Testis (tissue), 3 donors: ENCODE data around the gene GTSE1. TPM values are rescaled to one million over a fixed set of nuclear protein-coding genes. Genes with fewer than 3 reads are reported as not detected.

Source experiments
- DNase-seq: peaks from one replicate; pipeline ENCODE4 v3.0.0-alpha.2; 2019
- H3K27ac ChIP-seq, 2 donors: fragments of 200-600 bp; sonication (generic); one replicate each; pipeline ENCODE4 v1.5.1; 2019
- H3K27me3 ChIP-seq: fragments of 200-600 bp; sonication (generic); one replicate; pipeline ENCODE4 v1.5.1; 2019
- H3K36me3 ChIP-seq: fragments of 200-600 bp; sonication (generic); one replicate; pipeline ENCODE4 v1.5.1; 2017; ENCODE audit warnings: low read depth; ENCODE audit errors: missing control alignments
- H3K4me1 ChIP-seq: fragments of 200-600 bp; sonication (generic); one replicate; pipeline ENCODE4 v1.5.1; 2019
- H3K4me3 ChIP-seq, 2 donors: fragments of 200-600 bp; sonication (generic); one replicate each; pipeline ENCODE4 v1.5.1; 2017 to 2019
- H3K9me3 ChIP-seq: fragments of 200-600 bp; sonication (generic); one replicate; pipeline ENCODE4 v1.5.1; 2017
- POLR2A ChIP-seq: fragments of 450-650 bp; IDR thresholded peaks from one replicate; pipeline ENCODE4 v1.6.1; 2017; ENCODE audit warnings: antibody characterized with exemption, mild to moderate bottlenecking, moderate library complexity
- WGBS, 2 donors: methylation state at CpG; one replicate each; pipeline ENCODE4 v1.1.5; 2018; 5-methylcytosine and 5-hydroxymethylcytosine counted together
- intact Hi-C: fragments of 100-400 bp; cut with DNase I; formaldehyde crosslinking; loops from one replicate; pipeline ENCODE4 v1.15.1; 2023; ENCODE audit warnings: low total_unique reads
- polyA plus RNA-seq: library from polyadenylated mRNA; stranded (reverse); fragments of 350-450 nt; fragmentation: Illumina TruSeq; extraction: RNeasy Lipid Tissue Mini Kit (QIAGEN cat#74804); gene quantifications from one replicate; pipeline ENCODE4 v1.2.3, GENCODE V29; 2014; ENCODE audit warnings: low read depth, low replicate concordance; ENCODE audit not compliant: insufficient read depth
- total RNA-seq, 2 donors: library from RNA; depleted of rRNA; stranded (reverse); fragments of >200 nt; gene quantifications; one replicate each; pipeline ENCODE4 v1.2.3, GENCODE V29; 2016
- TF ChIP-seq, protein P1 (sequence below), 3 experiments: fragments of 450-650 bp in 2 of 3; fragments of 200-600 bp in 1 of 3; sonication (generic) in 1 of 3; IDR thresholded peaks; one replicate each; pipeline ENCODE4 v1.5.1; 2016 to 2019; ENCODE audit warnings: antibody characterized with exemption in 3 of 3, mild to moderate bottlenecking in 2 of 3, moderate library complexity in 1 of 3

The GTSE1 gene
- total and polyA plus RNA-seq, 3 donors from 2014 or later, result 9.0 to 22.9 (median 10.0) TPM

- TF ChIP-seq, protein P1, sequence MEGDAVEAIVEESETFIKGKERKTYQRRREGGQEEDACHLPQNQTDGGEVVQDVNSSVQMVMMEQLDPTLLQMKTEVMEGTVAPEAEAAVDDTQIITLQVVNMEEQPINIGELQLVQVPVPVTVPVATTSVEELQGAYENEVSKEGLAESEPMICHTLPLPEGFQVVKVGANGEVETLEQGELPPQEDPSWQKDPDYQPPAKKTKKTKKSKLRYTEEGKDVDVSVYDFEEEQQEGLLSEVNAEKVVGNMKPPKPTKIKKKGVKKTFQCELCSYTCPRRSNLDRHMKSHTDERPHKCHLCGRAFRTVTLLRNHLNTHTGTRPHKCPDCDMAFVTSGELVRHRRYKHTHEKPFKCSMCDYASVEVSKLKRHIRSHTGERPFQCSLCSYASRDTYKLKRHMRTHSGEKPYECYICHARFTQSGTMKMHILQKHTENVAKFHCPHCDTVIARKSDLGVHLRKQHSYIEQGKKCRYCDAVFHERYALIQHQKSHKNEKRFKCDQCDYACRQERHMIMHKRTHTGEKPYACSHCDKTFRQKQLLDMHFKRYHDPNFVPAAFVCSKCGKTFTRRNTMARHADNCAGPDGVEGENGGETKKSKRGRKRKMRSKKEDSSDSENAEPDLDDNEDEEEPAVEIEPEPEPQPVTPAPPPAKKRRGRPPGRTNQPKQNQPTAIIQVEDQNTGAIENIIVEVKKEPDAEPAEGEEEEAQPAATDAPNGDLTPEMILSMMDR (IDR thresholded peaks at IDR 0.05), result no peak
- no peak for TF ChIP-seq POLR2A
- intact Hi-C loops, result no loop called here
- Histone ChIP-seq H3K27ac (no peak overlapping the region), H3K4me3 (no peak overlapping the region), H3K4me1 (no peaks in the 10 kb centered on the region), H3K36me3 (no peaks in the 10 kb centered on the region), H3K9me3 (no peaks in the 10 kb centered on the region), H3K27me3 (no peaks in the 10 kb centered on the region)
- 91 to 92% methylated on average over 7 to 12 of the region's 12 CpGs for WGBS, 2 donors
- DNase-seq, result no peak
These were observed 51.0 kb downstream of the GTSE1 start for GRCh38 chr22:46347646-46348045.

GRCh38 chr22:46348099-46348695 lies 51.5 kb downstream of the GTSE1 start:
- 82 to 92% methylated on average over 14 to 15 of the region's 15 CpGs for WGBS, 2 donors
- TF ChIP-seq POLR2A, result no peak
- TF ChIP-seq, protein P1 (IDR thresholded peaks at IDR 0.05), result no peak
- no peak overlapping the region for H3K4me3 ChIP-seq
- H3K27ac ChIP-seq, result no peak overlapping the region
- no peaks in the 10 kb centered on the region for H3K36me3 ChIP-seq
- H3K27me3 ChIP-seq, result no peaks in the 10 kb centered on the region
- DNase-seq, result no peak
- H3K9me3 ChIP-seq, result no peaks in the 10 kb centered on the region
- no peaks in the 10 kb centered on the region for H3K4me1 ChIP-seq
- intact Hi-C loops, result no loop called here

DNA sequence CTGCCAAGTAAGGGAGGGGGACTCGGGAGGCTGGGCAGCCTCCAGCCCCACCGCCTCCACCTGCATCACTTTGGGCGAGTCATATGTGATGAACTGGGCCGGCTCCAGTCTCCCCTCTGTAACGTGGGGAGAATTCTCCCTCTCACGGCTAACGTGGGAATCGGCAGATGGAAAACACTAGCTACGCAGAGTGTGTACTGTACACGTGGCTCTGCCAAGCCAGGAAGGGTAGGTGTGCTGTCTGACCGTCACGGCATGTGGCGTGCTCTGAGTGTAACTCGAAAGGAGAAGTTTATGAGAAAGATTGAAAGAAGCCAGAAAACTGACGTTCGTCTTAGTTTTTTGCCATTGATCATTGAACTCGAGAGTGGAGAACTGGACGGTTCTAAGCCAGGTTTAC lies 52.6 kb downstream of the GTSE1 start:
- Histone ChIP-seq H3K27ac (no peak overlapping the region), H3K4me1 (no peaks in the 10 kb centered on the region), H3K27me3 (no peaks in the 10 kb centered on the region), H3K9me3 (no peaks in the 10 kb centered on the region), H3K36me3 (no peaks in the 10 kb centered on the region), H3K4me3 (no peak overlapping the region)
- TF ChIP-seq, protein P1 (IDR thresholded peaks at IDR 0.05), result no peak
- no peak for TF ChIP-seq POLR2A
- DNase-seq, result no peak
- intact Hi-C loops, result no loop called here
- 92 to 94% methylated on average over 18 of the region's 18 CpGs for WGBS, 2 donors

DNA sequence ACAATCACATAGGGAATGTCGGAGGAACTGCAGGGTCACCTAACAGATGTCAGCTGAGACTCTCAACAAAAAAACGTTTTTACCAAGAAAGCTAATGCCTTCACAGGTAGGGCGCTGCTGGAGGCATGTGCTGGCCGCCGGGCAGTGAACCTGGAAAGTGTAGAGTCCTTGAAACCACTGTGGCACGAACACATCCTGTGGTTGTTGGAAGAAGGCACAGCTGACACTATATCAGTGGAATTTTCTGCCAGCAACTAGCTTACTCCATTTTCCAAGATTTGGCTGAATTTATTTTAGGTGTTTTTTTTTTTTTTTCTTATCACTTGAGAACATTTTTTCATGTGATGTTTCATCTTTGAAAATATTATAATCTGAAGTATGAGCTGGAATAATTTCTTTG lies 53.0 kb downstream of the GTSE1 start:
- intact Hi-C loops, result no loop called here
- Histone ChIP-seq H3K27ac (no peak overlapping the region), H3K4me3 (no peak overlapping the region), H3K36me3 (no peaks in the 10 kb centered on the region), H3K27me3 (no peaks in the 10 kb centered on the region), H3K4me1 (no peaks in the 10 kb centered on the region), H3K9me3 (no peaks in the 10 kb centered on the region)
- WGBS, 2 donors, result 63 to 72% methylated on average over 6 of the region's 6 CpGs
- TF ChIP-seq POLR2A, result no peak
- TF ChIP-seq, protein P1 (IDR thresholded peaks at IDR 0.05), result no peak
- DNase-seq, result no peak

DNA sequence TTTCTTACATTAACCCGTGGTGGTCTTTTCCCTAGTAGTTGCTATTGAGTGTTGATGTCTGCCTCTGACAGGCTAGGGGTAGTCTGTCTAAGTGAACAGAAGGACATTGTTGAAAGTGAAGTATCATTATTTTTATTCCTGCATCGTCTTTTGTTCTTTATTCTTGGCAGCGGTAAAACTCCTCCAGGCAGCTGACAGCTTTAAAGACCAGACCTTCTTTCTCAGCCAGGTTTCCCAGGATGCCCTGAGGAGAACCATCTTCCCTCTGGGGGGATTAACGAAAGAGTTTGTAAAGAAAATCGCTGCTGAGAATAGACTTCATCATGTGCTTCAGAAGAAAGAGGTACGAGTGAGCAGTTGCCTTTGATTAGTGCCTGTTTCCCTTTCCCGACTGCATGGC lies 53.5 kb downstream of the GTSE1 start:
- TF ChIP-seq, protein P1 (IDR thresholded peaks at IDR 0.05), result no peak
- TF ChIP-seq POLR2A, result no peak
- intact Hi-C loops, result no loop called here
- no peaks in the 10 kb centered on the region for H3K36me3 ChIP-seq
- no peak for DNase-seq
- no peaks in the 10 kb centered on the region for H3K4me1 ChIP-seq
- no peak overlapping the region for H3K4me3 ChIP-seq
- WGBS, 2 donors, result 77 to 80% methylated on average over 7 of the region's 7 CpGs
- no peaks in the 10 kb centered on the region for H3K27me3 ChIP-seq
- no peak overlapping the region for H3K27ac ChIP-seq
- H3K9me3 ChIP-seq, result no peaks in the 10 kb centered on the region
